Right lobe of liver (tissue), 4 donors: ENCODE measurements around the gene IER2.

Source experiments
- CTCF ChIP-seq, 4 donors: fragments of 200-600 bp in 3 of 4; fragments of 450-650 bp in 1 of 4; IDR thresholded peaks; one replicate each; pipeline versions ENCODE4 v1.5.1 to v1.8.0; 2016 to 2022; ENCODE audit warnings: antibody characterized with exemption in 4 of 4, mild to moderate bottlenecking in 2 of 4
- POLR2A ChIP-seq: fragments of 450-650 bp; IDR thresholded peaks from one replicate; pipeline ENCODE4 v1.6.1; 2017; ENCODE audit warnings: antibody characterized with exemption, mild to moderate bottlenecking
- donor health status: DM: no; HTN: no; CAD: no.
- donor health status: DM: no; HTN: no; CAD: no.
- donor health status: DM: no; HTN: yes; CAD: no.

- no peak for TF ChIP-seq CTCF (IDR thresholded peaks at IDR 0.05)
- no peak for TF ChIP-seq POLR2A
These were observed 15.2 kb downstream of the IER2 start for GRCh38 chr19:13165162-13165997.
